ENCODE data around the gene NTNG2.

GRCh38 chr9:132124800-132125199, 37.1 kb upstream of the NTNG2 start:
- TF ChIP-seq POLR2A (IDR thresholded peaks at IDR 0.05) (no peak), CTCF (IDR thresholded peaks at IDR 0.05) (no peak)

Data from adrenal gland (tissue), 5 donors.